AG09319 (cell line): ENCODE results near the gene THSD4.

ENCODE experiments used
- DNase-seq: peaks from one replicate; pipeline ENCODE4 v3.0.0-alpha.2; 2010; ENCODE audit warnings: low read depth; ENCODE audit errors: extremely low read depth
- TF ChIP-seq, protein P1 (sequence below): IDR thresholded peaks from 2 replicates; pipeline ENCODE4 v1.5.1; 2011; ENCODE audit warnings: low read depth, mild to moderate bottlenecking, inconsistent platforms, low read length, moderate library complexity

Gene THSD4

DNA sequence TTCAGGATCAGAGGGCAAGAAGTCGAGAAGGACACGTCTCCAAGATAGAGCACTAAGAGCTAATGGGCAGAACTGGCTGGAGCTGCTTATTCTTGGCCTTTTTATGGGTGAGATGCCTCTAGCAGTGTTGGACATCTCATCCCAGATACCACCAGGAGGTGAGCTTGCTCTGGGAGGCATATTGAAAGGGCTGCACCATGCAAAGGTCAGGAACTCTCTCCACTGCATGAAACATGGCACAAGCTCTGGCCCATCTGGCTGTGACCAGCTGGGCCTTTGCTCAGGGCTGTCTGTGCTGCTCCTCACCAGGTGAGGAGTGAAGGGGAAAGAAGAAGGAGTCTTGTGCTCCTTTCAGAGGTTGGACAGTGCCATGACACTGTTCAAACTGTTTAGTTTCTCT lies 188.7 kb downstream of the THSD4 start:
- TF ChIP-seq, protein P1, sequence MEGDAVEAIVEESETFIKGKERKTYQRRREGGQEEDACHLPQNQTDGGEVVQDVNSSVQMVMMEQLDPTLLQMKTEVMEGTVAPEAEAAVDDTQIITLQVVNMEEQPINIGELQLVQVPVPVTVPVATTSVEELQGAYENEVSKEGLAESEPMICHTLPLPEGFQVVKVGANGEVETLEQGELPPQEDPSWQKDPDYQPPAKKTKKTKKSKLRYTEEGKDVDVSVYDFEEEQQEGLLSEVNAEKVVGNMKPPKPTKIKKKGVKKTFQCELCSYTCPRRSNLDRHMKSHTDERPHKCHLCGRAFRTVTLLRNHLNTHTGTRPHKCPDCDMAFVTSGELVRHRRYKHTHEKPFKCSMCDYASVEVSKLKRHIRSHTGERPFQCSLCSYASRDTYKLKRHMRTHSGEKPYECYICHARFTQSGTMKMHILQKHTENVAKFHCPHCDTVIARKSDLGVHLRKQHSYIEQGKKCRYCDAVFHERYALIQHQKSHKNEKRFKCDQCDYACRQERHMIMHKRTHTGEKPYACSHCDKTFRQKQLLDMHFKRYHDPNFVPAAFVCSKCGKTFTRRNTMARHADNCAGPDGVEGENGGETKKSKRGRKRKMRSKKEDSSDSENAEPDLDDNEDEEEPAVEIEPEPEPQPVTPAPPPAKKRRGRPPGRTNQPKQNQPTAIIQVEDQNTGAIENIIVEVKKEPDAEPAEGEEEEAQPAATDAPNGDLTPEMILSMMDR, result no peak
- DNase-seq, result no peak

DNA sequence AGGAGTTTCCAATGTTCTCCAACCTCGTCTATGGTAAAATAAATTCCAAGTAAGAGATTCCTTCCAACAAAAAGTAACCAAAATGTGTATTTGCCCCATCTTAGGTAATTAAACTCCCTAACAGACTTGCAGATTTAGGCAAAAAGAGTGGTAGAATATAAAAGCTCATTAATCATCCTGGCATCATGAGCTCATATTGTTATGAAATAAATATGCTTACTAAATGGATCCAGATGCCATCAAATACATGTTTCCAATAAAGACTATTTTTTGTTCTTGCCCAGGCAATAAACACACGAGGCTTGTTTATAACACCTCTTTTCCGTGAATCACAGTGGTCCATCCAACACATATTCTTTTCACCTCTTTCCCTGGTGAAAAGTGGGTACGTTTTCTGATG lies 189.4 kb downstream of the THSD4 start:
- DNase-seq, result no peak
- TF ChIP-seq, protein P1, result no peak

- TF ChIP-seq, protein P1, result no peak
These were observed 191.3 kb downstream of the THSD4 start for GRCh38 chr15:71306538-71306937.

DNA sequence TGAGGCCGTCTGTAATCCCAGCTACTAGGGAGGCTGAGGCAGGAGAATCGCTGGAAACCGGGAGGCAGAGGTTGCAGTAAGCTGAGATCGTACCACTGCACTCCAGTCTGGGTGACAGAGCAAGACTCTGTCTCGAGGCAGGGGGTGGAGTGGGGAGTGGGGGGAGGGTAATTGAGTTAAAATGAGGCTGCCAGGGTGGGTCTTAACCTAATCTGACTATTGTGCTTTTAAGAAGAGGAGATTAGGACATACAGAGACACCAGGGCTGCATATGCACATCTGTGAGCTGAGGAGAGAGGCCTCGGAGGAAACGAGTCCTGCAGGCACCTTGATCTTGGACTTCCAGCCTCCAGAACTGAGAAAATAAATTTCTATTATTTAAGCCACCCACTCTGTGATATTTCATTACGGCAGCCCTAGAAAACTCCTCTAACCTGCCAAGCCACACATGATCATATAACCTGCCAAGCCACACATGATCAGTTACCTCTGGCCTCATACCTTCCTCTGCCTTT lies 197.0 kb downstream of the THSD4 start:
- TF ChIP-seq, protein P1, result no peak

More at GRCh38 chr15:71306538-71306937, 191.3 kb downstream of the THSD4 start:
- DNase-seq, result no peak

DNA sequence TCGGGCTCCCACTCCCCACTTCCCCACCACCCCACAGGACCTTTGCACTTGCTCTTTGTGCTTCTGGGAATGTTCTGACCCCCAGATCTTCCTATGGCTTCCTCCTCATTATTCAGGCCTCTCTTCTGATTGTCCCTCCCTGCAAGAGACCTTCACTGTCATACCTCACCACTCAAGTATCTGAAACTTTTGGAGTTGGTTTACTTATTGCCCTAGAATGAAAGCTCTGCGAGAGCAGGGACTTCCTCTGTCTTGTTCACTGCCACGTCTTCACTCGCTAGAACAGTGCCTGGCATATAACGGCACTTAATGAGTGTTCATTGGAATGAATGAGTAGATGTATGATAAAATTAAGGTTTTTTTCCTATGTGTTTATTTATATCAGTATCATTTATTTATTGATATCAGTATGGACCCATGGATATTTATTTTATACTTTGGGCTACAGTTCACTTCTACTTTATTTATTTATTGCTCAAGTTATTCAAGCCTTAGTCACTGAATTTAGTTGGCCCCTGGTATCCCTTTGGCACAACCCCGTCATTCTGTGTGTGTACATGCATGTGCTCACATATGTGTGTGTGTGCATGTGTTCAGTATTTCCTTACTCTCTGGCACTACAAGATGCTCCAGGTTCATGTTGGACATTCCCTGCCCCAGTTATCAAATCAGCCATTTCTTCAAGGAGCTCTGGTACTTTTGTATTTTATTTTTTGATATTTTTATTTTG lies 197.6 kb downstream of the THSD4 start:
- DNase-seq, result no peak
- TF ChIP-seq, protein P1, result no peak

More for the DNA sequence above, 197.0 kb downstream of the THSD4 start:
- no peak for DNase-seq

DNA sequence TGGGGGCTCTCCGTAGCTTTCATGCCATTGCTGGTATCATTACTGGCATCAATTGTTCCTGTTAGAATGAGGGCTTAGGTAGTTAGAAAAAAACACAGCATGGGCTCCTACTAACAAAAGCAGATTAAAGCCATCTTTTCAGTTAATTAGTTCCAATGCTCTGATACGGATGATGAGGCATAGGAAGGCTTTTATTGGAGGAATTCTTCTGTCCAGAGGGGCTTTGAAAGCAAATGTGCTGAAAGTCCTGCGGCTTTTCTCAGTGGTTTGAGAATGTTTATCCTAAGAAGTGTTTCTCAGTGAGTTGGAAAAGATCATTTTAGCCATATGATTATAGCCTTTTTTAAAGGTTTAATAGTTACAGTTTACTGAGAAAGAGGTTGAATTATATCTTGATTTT lies 198.5 kb downstream of the THSD4 start:
- TF ChIP-seq, protein P1, result no peak
- no peak for DNase-seq

DNA sequence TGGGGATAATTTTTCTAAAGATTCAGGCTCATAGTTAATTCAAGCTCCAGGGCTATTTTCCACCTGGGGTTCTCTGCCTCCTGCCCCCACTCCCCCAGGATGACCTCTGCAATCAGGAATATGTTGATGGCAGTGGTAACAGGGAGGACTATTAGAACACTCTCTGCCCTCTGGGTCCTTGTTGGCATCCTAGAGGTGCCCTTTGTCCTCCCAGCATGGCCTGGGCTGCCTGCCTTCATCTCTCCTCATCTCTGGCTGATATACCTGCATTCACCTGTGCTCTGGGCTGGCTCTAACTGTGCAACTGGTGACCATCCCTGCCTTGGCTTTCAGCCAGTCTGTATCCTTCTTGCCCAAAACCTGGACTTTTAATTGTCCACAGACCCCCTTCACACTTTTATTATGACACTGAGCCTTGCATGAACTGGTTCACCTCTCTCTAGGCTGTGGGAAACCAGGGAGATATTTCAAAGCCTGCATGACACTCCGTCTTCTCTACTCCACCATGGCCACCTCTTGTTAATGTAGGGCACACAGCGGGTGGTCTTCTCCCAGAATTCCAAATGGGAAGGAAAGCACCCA lies 199.8 kb downstream of the THSD4 start:
- TF ChIP-seq, protein P1, result no peak
- DNase-seq, result no peak
